H9 (cell line): ENCODE results near the gene ADAMTS3. TPM values are rescaled to one million over a fixed set of nuclear protein-coding genes. Genes with fewer than 3 reads are reported as not detected.

Experiments
- DNase-seq: peaks from one replicate; pipeline ENCODE4 v3.0.0-alpha.2; 2017
- H2AFZ ChIP-seq: one replicate; pipeline ENCODE4 v1.6.1; 2013; ENCODE audit warnings: mild to moderate bottlenecking, low read length, control low read depth, moderate library complexity
- H2AK5ac ChIP-seq: 2 replicates; pipeline ENCODE4 v1.6.1; 2013; ENCODE audit warnings: low read length, control low read depth, mixed read lengths; ENCODE audit not compliant: insufficient read length
- H2BK120ac ChIP-seq: one replicate; pipeline ENCODE4 v1.6.1; 2013; ENCODE audit warnings: low read depth, mild to moderate bottlenecking, low read length, control low read depth, inconsistent platforms; ENCODE audit not compliant: poor library complexity, severe bottlenecking
- H2BK12ac ChIP-seq: 2 replicates; pipeline ENCODE4 v1.6.1; 2013; ENCODE audit warnings: low read length, control low read depth, mixed read lengths, low read depth; ENCODE audit not compliant: insufficient read length
- H2BK15ac ChIP-seq: 2 replicates; pipeline ENCODE4 v1.6.1; 2013; ENCODE audit warnings: low read depth, low read length, control low read depth
- H2BK20ac ChIP-seq: one replicate; pipeline ENCODE4 v1.6.1; 2013; ENCODE audit warnings: low read depth, mild to moderate bottlenecking, low read length, control low read depth, inconsistent platforms; ENCODE audit not compliant: poor library complexity, severe bottlenecking
- H2BK5ac ChIP-seq: 2 replicates; pipeline ENCODE4 v1.6.1; 2013; ENCODE audit warnings: low read length, control low read depth, mixed read lengths; ENCODE audit not compliant: insufficient read length
- H3K14ac ChIP-seq: 2 replicates; pipeline ENCODE4 v1.6.1; 2013; ENCODE audit warnings: low read length, control low read depth; ENCODE audit not compliant: insufficient read depth
- H3K18ac ChIP-seq: 2 replicates; pipeline ENCODE4 v1.6.1; 2013; ENCODE audit warnings: low read depth, mild to moderate bottlenecking, mixed read lengths, low read length, control low read depth; ENCODE audit not compliant: insufficient read length
- H3K23ac ChIP-seq: 2 replicates; pipeline ENCODE4 v1.6.1; 2013; ENCODE audit warnings: low read length, control low read depth, mixed read lengths, low read depth; ENCODE audit not compliant: insufficient read length
- H3K23me2 ChIP-seq: 2 replicates; pipeline ENCODE4 v1.6.1; 2013; ENCODE audit warnings: low read depth, mild to moderate bottlenecking, mixed read lengths, low read length, control low read depth; ENCODE audit not compliant: insufficient read length, poor library complexity, severe bottlenecking
- H3K27ac ChIP-seq: 2 replicates; pipeline ENCODE4 v1.5.1; 2013; ENCODE audit warnings: low read length, control low read depth, mixed read lengths, low read depth; ENCODE audit not compliant: insufficient read length
- H3K27me3 ChIP-seq: 2 replicates; pipeline ENCODE4 v1.6.1; 2013; ENCODE audit warnings: low read length, control low read depth, inconsistent platforms; ENCODE audit not compliant: insufficient read depth
- H3K4ac ChIP-seq: 2 replicates; pipeline ENCODE4 v1.6.1; 2013; ENCODE audit warnings: low read depth, mild to moderate bottlenecking, control low read depth, inconsistent platforms, low read length, moderate library complexity
- H3K4me1 ChIP-seq: 2 replicates; pipeline ENCODE4 v1.6.1; 2013; ENCODE audit warnings: low read length, control low read depth, inconsistent platforms; ENCODE audit not compliant: insufficient read depth
- H3K4me2 ChIP-seq: 2 replicates; pipeline ENCODE4 v1.6.1; 2013; ENCODE audit warnings: low read length, control low read depth, mixed read lengths; ENCODE audit not compliant: insufficient read length, insufficient read depth
- H3K56ac ChIP-seq: 2 replicates; pipeline ENCODE4 v1.6.1; 2013; ENCODE audit warnings: low read depth, mild to moderate bottlenecking, mixed read lengths, low read length, control low read depth; ENCODE audit not compliant: insufficient read length
- H3K79me1 ChIP-seq: 2 replicates; pipeline ENCODE4 v1.6.1; 2013; ENCODE audit warnings: low read depth, mild to moderate bottlenecking, moderate library complexity, low read length, control low read depth, inconsistent platforms; ENCODE audit not compliant: insufficient read depth, poor library complexity, severe bottlenecking
- H3K79me2 ChIP-seq: 2 replicates; pipeline ENCODE4 v1.6.1; 2013; ENCODE audit warnings: low read length, control low read depth, inconsistent platforms; ENCODE audit not compliant: insufficient read depth
- H3K9ac ChIP-seq: 2 replicates; pipeline ENCODE4 v1.6.1; 2013; ENCODE audit warnings: low read length, control low read depth, mixed read lengths; ENCODE audit not compliant: insufficient read length; ENCODE audit errors: extremely low read depth
- H3K9me3 ChIP-seq: one replicate; pipeline ENCODE4 v1.6.1; 2013; ENCODE audit warnings: low read depth, low read length, inconsistent platforms; ENCODE audit not compliant: control insufficient read depth
- H3T11ph ChIP-seq: one replicate; pipeline ENCODE4 v1.6.1; 2013; ENCODE audit warnings: mild to moderate bottlenecking, low read length, control low read depth, inconsistent platforms
- H4K20me1 ChIP-seq: one replicate; pipeline ENCODE4 v1.6.1; 2013; ENCODE audit not compliant: control insufficient read depth, insufficient read length, insufficient read depth
- H4K5ac ChIP-seq: 2 replicates; pipeline ENCODE4 v1.6.1; 2013; ENCODE audit warnings: low read depth, mild to moderate bottlenecking, mixed read lengths, low read length, control low read depth; ENCODE audit not compliant: insufficient read length
- H4K8ac ChIP-seq: replicated peaks from 2 replicates; pipeline ENCODE4 v1.6.1; 2013; ENCODE audit warnings: low read length, control low read depth, mixed read lengths, low read depth; ENCODE audit not compliant: insufficient read length
- H4K91ac ChIP-seq: 2 replicates; pipeline ENCODE4 v1.6.1; 2013; ENCODE audit warnings: low read depth, mild to moderate bottlenecking, moderate library complexity, mixed read lengths, low read length, control low read depth; ENCODE audit not compliant: insufficient read length
- H3K27ac Mint-ChIP-seq, 3 experiments: 2 replicates in 2 of 3; 3 replicates in 1 of 3; pipeline ENCODE4 v1.8.0; 2020 to 2021; ENCODE audit warnings: mixed read lengths in 3 of 3, mild to moderate bottlenecking in 1 of 3, moderate library complexity in 1 of 3
- H3K27me3 Mint-ChIP-seq: 2 replicates; pipeline ENCODE4 v1.8.0; 2021; ENCODE audit warnings: low read depth, mild to moderate bottlenecking, moderate library complexity, mixed read lengths
- H3K36me3 Mint-ChIP-seq, 3 experiments: 2 replicates in 2 of 3; 3 replicates in 1 of 3; pipeline ENCODE4 v1.8.0; 2020 to 2021; ENCODE audit warnings: low read depth in 3 of 3, mixed read lengths in 3 of 3; ENCODE audit not compliant: insufficient read depth in 1 of 3
- H3K4me1 Mint-ChIP-seq, 2 experiments: 2 replicates each; pipeline ENCODE4 v1.8.0; 2020; ENCODE audit warnings: mixed read lengths in 2 of 2
- H3K4me3 Mint-ChIP-seq, 2 experiments: 2 replicates in 1 of 2; 3 replicates in 1 of 2; pipeline ENCODE4 v1.8.0; 2020 to 2021; ENCODE audit warnings: mild to moderate bottlenecking in 2 of 2, mixed read lengths in 2 of 2, moderate library complexity in 1 of 2
- H3K9me3 Mint-ChIP-seq, 2 experiments: 2 replicates in 1 of 2; 3 replicates in 1 of 2; pipeline ENCODE4 v1.8.0; 2020; ENCODE audit warnings: mild to moderate bottlenecking in 2 of 2, mixed read lengths in 2 of 2, moderate library complexity in 1 of 2
- CTCF ChIP-seq: fragments of 200-600 bp; sonication (generic); conservative IDR thresholded peaks from 3 replicates; pipeline ENCODE4 v1.8.0; 2021; ENCODE audit warnings: antibody characterized with exemption, mild to moderate bottlenecking
- WGBS: extraction: QIAGEN DNeasy Blood & Tissue Kit; methylation state at CpG from one replicate; pipeline ENCODE4 v1.1.7; 2013; ENCODE audit warnings: missing lambda C conversion rate, low lambda C conversion rate, mixed read lengths; ENCODE audit not compliant: insufficient read length; ENCODE audit errors: extremely low coverage; 5-methylcytosine and 5-hydroxymethylcytosine counted together
- total RNA-seq: library from RNA; stranded (reverse); gene quantifications from 2 replicates; pipeline ENCODE4 v1.2.1, GENCODE V29; 2021

Gene ADAMTS3
- total RNA-seq, 1 experiment from 2014 or later, result 1.1 TPM

GRCh38 chr4:72484981-72485380 lies 84.0 kb downstream of the ADAMTS3 start:
- no peaks in the 10 kb centered on the region for H3K27me3 ChIP-seq
- H3K9me3 Mint-ChIP-seq, result peaks cover 0 to 2% of the 10 kb centered on the region in 2 experiments; a peak in 3 of 5 replicates
- H2BK120ac ChIP-seq, result no peak overlapping the region
- WGBS, result no CpG with 5 or more reads among the region's 1 CpG
- H3K36me3 Mint-ChIP-seq, result no peaks in the 10 kb centered on the region
- H3K27me3 Mint-ChIP-seq, result no peaks in the 10 kb centered on the region
- no peak overlapping the region for H3K4me2 ChIP-seq
- no peak overlapping the region for H3T11ph ChIP-seq
- H3K9me3 ChIP-seq, result no peaks in the 10 kb centered on the region
- no peak for DNase-seq
- H3K4me1 ChIP-seq, result no peaks in the 10 kb centered on the region
- no peak overlapping the region for H4K91ac ChIP-seq
- no peaks in the 10 kb centered on the region for H3K23me2 ChIP-seq
- H3K79me1 ChIP-seq, result no peaks in the 10 kb centered on the region
- no peak overlapping the region for H3K27ac Mint-ChIP-seq
- no peak overlapping the region for H3K4me3 Mint-ChIP-seq
- H2AFZ ChIP-seq, result no peak overlapping the region
- H3K4ac ChIP-seq, result no peak overlapping the region
- no peak overlapping the region for H3K18ac ChIP-seq
- TF ChIP-seq CTCF, result no peak
- no peak overlapping the region for H2BK20ac ChIP-seq
- no peak overlapping the region for H3K14ac ChIP-seq
- H3K56ac ChIP-seq, result no peak overlapping the region
- no peak overlapping the region for H2BK5ac ChIP-seq
- no peaks in the 10 kb centered on the region for H4K20me1 ChIP-seq
- H3K23ac ChIP-seq, result no peak overlapping the region
- H4K5ac ChIP-seq, result no peak overlapping the region
- no peak overlapping the region for H3K9ac ChIP-seq
- H4K8ac ChIP-seq, result no peak overlapping the region
- H2BK15ac ChIP-seq, result no peak overlapping the region
- no peaks in the 10 kb centered on the region for H3K79me2 ChIP-seq
- H3K4me1 Mint-ChIP-seq, result no peaks in the 10 kb centered on the region
- no peak overlapping the region for H2BK12ac ChIP-seq
- no peak overlapping the region for H3K27ac ChIP-seq
- H2AK5ac ChIP-seq, result no peak overlapping the region
